AML-193 (cell line): ENCODE results near the gene DNAH3.
"Not testable (repeated sequence)": the region's sequence is repeated elsewhere in the genome, so short reads cannot be mapped to it uniquely, and the experiment has no call there.

Source experiments
- DNase-seq, 2 experiments: peaks; one replicate each; lab custom pipeline; 2025; lab: John Stamatoyannopoulos, UW

DNAH3 gene

GRCh38 chr16:20997147-20997546 is 153.5 kb downstream of the DNAH3 start:
- DNase-seq, result no peak

DNA sequence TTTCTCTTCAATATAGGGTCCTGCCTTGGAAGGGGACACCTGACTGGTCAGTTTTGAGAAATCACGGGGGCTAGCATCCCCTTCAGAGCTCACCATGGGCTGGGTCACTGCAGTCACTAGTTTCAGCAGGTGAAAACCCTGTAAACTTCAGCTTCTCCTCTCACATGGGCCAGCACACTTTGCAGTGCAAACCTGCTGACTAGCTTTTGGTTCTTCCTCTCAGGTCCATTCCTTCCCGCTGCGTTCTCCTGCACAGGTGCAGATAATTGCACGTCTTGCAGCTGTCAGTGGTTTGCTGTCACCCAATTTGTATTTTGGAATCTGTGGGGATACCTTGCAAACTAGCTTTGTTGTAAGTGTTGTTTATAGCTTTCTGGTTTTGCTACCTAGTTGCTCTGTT is 154.9 kb downstream of the DNAH3 start:
- DNase-seq, result no peak

DNA sequence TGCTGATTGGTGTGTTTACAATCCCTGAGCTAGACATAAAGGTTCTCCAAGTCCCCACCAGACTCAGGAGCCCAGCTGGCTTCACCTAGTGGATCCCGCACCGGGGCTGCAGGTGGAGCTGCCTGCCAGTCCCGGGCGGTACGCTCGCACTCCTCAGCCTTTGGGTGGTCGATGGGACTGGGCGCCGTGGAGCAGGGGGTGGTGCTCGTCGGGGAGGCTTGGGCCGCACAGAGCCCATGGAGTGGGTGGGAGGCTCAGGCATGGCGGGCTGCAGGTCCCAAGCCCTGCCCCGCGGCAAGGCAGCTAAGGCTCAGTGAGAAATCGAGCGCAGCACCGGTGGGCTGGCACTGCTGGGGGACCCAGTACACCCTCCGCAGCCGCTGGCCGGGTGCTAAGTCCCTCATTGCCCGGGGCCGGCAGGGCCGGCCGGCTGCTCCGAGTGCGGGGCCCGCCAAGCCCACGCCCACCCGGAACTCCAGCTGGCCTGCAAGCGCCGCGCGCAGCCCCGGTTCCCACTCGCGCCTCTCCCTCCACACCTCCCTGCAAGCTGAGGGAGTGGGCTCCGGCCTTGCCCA is 161.1 kb downstream of the DNAH3 start:
- not testable (repeated sequence) for DNase-seq

DNA sequence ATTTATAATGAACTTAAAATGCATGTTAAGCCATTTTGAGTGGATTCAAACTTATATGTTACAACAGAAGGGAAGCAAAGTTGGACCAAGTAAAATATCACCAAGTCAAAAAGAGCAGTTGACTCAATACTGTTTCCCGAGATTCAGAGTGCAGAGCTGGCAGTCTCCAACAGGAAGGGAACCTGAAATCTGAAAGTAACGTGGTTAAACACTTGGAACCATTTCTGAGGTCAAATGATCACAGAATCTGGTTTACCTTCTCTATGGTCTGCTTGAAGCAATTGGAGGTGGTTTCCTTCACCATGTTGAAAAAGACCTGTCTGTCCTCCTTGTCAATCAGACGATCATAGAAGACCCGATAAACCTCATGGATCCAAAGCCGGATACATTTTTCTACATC is 163.6 kb downstream of the DNAH3 start:
- no peak for DNase-seq

- no peak for DNase-seq
These were observed 166.6 kb downstream of the DNAH3 start for GRCh38 chr16:20984019-20984418.

GRCh38 chr16:20976576-20976975 is 174.1 kb downstream of the DNAH3 start:
- no peak for DNase-seq

- not testable (repeated sequence) for DNase-seq
These were observed 177.4 kb downstream of the DNAH3 start for GRCh38 chr16:20973201-20973600.

DNA sequence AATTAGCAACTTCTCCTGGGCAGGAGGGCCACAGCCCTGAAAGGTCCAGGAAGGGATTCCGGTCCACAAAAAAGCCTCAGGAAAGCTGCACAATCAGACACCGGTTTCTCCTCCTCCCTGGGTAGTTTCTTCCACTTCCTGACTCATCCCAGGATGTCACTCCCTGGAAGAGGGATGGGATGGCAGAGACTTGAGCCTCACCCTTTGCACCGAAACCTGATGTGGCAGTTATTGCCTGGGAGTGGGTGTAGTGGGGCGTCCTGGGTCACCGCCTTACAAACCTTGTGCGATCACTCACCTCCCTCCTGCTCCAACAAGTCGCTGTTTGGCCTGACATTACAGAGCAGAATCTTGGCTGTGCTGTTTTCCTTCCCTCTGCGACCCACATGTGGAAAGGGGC is 179.2 kb downstream of the DNAH3 start:
- DNase-seq, result no peak

GRCh38 chr16:20969386-20969785 is 181.3 kb downstream of the DNAH3 start:
- no peak for DNase-seq

DNA sequence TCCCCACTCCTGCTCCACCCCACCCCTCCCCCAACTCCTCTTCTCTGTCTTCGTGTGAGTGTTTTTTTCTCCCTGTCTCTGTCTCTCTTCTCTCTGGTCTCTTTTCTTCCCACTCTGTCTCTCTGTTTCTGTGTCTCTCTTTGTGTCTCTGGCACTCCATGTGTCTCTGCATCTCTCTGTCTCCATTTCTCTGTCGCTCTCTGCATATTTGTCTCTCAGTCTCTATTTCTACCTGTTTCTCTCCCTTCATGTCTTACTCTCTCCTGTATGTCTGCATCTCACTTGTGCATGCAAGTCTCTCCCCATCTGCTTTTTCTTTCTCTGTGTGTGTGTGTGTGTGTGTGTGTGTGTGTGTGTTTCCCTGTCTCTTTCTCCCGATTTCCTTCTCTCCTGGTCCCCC is 181.9 kb downstream of the DNAH3 start:
- DNase-seq, result no peak

GRCh38 chr16:20960899-20961298 is 189.7 kb downstream of the DNAH3 start:
- DNase-seq, result no peak

- no peak for DNase-seq
These were observed 193.5 kb downstream of the DNAH3 start for GRCh38 chr16:20957153-20957552.

GRCh38 chr16:20956319-20956718 is 194.3 kb downstream of the DNAH3 start:
- DNase-seq, result no peak

- DNase-seq, result no peak
These were observed 196.1 kb downstream of the DNAH3 start for GRCh38 chr16:20954574-20954973.

- no peak for DNase-seq
These were observed 198.3 kb downstream of the DNAH3 start for GRCh38 chr16:20952139-20952920.

- DNase-seq, result no peak
These were observed 200.4 kb downstream of the DNAH3 start for GRCh38 chr16:20950294-20950693.

DNA sequence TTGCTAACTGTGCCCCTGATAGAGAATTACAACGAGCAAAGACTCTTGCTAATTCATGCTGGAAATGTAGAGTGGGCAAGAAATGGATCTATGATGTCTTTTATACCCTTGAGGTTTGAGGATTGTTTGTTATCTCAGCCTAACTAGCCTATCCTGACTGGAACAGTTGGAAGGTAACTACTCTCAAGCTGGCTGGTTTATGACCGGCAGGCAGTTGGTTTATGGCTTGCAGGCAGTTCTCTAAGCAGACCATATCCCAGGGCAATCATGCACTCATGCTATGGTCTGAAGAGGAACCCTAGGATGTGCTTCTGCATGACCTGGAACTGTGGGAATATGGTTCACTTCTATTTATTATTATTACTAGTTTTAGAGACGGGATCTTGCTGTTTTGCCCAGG is 201.0 kb downstream of the DNAH3 start:
- DNase-seq, result no peak

- no peak for DNase-seq
These were observed 202.2 kb downstream of the DNAH3 start for GRCh38 chr16:20948444-20948843.

DNA sequence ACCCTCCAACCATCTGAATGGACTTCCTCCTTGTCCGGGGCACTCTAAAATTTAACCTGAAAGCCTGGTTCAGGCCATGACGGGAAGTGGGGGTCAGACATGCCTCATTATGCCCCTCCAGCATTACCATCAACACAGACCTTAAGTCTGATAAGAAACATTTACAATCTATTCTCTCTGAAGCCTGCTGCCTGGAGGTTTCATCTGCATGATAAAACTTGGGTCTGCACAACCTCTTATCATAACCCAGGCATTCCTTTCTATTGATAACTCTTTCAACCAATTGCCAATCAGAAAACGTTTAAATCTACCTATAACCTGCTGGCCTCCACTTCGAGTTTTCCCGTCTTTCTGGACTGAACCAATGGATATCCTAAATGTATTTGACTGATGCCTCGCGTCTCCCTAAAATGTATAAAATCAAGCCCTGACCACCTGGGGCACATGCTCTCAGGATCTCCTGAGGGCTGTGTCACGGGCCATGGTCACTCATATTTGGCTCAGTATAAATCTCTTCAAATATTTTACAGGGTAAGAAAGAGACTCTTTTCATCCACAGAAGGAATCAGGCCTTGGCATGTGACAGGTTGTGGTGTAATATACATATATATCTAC is 204.5 kb downstream of the DNAH3 start:
- DNase-seq, result no peak

DNA sequence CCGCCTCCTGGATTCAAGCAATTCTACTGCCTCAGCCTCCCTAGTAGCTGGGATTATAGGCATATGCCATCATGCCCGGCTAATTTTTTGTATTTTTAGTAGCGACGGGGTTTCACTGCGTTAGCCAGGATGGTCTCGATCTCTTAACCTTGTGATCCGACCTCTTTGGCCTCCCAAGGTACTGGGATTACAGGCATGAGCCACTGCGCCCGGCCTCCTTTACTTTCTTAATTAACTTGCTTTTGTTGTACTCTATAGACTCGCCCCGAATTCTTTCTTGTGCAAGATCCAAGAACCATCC is 205.1 kb downstream of the DNAH3 start:
- not testable (repeated sequence) for DNase-seq

- no peak for DNase-seq
These were observed 205.6 kb downstream of the DNAH3 start for GRCh38 chr16:20944861-20945574.

DNA sequence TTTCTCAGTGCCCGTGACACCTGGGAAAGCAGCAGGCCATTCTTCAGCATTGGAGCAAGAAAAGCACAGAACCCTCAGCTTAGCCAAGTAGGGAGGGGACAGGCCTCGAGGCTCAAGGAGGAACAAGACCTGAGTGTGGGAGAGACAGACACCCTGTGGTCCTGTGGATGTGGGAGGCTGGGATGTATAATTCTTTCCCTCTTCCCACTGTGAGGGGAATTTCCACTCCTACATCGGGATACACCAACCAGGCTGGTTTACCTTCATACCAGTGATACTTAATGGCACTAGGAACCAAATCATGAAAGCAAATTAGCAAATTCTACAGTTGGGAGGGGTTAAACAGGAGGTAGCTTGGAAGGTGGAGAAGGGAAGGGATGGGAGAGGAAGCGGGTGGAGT is 208.4 kb downstream of the DNAH3 start:
- DNase-seq, result no peak

DNA sequence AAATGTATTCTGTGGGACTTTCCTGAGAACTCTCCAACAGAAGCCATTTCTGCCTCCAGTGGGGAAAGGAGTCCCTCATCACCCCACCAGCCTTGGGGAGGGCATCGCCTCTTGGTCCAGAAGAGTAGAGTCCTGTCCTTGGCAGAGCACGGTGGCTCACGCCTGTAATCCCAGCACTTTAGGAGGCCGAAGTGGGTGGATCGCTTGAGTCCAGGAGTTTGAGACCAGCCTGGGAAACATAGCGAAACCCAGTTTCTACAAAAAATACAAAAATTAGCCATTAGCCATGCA is 209.1 kb downstream of the DNAH3 start:
- DNase-seq, result no peak
